GM18517 (cell line): ENCODE results near the gene DMD.
"Not testable (repeated sequence)": the region's sequence is repeated elsewhere in the genome, so short reads cannot be mapped to it uniquely, and the experiment has no call there.

ENCODE experiments used
- ATAC-seq: cut with Tn5 transposase; IDR thresholded peaks from one replicate; pipeline ENCODE4 v1.9.1; 2021; ENCODE audit warnings: mild to moderate bottlenecking, moderate library complexity; ENCODE audit not compliant: unreplicated experiment

Gene DMD

DNA sequence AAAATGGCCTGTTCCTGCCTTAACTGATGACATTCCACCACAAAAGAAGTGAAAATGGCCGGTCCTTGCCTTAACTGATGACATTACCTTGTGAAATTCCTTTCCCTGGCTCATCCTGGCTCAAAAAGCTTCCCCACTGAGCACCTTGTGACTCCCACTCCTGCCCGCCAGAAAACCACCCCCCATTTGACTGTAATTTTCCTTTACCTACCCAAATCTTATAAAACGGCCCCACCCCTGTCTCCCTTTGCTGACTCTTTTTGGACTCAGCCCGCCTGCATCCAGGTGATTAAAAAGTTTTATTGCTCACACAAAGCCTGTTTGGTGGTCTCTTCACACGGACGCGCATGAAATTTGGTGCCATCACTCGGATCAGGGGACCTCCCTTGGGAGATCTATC lies 1833.5 kb downstream of the DMD start:
- not testable (repeated sequence) for ATAC-seq

DNA sequence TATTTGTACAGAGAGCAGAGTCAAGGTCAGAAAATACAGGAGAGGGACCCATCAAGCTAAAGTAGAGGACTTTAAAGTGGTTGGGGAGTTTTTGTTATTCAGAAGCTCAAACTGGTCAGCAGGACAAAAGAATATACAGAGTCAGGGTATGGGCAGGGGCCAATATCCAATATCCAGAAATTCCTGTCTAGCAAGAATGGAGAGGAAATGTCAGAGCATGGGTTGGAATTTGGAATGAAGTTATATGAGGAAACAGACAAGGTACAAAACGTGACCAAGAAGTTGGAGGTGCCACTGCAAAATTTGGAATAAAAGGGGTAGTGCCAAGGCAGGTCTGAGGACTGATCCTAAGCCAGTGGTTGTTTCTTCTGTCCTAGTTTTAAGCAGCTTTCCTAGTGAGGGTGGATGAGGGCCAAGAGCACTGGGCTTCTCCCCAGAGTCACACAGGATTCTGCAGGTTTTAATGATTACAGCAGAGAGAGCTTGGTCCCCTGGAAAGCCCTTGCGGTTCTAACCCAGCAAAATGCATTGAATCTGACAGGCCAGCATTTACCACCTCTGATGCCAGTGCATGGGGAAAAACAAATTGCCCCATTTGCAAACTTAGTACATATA lies 1834.8 kb downstream of the DMD start:
- no peak for ATAC-seq

DNA sequence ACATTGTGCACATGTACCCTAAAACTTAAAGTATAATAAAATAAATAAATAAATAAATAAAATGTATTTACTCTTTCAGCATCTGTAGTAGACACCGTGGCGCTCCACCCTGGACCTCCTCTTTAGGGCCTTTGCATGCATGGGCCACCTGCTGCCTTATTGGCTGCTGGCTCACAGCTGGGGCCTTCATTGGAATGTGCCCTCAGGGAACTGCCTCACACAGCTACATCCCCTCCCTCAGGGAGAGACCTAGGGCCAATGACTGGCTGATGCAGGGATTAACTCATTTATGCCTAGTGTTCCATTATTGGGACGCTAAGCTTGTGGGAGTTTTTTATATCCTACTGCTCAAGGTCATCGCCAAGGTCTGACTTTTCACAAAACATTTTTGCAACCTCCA lies 1836.6 kb downstream of the DMD start:
- ATAC-seq = no peak

- no peak for ATAC-seq
Observed at GRCh38 chrX:31371956-31372355, 1839.4 kb downstream of the DMD start.

GRCh38 chrX:31367816-31368215 lies 1843.5 kb downstream of the DMD start:
- ATAC-seq = no peak

- no peak for ATAC-seq
Observed at GRCh38 chrX:31366041-31366440, 1845.3 kb downstream of the DMD start.

DNA sequence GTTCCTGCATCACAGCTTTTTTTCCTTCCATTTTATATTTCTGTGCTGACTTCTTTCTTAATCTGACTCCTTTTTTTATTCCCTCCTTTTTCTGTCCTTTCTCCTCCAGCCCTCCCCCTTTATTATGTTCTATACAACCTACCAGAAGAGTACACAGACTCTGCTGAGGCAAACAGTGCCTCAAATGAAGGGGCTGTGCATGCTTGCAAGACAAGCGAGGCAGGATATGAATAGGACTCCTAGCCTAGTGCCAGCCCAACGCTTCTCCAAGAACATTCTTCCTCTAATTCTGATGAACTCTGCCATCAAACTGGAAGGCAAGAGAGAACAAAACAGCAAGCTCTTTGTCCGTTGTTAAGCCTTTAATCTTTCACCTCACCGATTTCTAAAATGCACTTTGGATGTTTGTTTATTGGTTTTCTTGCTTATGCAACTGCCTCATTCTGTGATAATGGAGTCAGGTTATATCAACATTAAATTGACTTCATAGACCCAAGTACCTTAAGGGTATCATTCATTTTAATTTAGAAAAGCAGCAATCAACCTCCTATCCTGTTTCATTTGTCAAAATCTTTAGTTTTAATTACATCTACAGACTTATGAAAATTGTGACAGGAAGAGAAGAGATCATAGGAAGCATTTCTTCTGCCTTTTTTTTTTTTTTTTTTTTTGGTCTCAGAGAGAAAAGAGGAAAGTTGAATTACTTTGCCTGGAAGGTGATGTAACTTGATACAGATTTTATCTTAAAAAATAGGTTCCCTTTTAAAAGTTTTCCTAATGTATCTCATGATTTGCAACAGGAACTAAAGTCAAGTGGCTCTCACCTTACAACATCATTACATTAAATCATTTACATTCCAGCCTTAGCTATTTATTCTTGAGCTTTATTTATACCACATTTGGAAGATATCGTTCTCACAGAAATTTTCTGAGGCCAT lies 1854.8 kb downstream of the DMD start:
- ATAC-seq = no peak

DNA sequence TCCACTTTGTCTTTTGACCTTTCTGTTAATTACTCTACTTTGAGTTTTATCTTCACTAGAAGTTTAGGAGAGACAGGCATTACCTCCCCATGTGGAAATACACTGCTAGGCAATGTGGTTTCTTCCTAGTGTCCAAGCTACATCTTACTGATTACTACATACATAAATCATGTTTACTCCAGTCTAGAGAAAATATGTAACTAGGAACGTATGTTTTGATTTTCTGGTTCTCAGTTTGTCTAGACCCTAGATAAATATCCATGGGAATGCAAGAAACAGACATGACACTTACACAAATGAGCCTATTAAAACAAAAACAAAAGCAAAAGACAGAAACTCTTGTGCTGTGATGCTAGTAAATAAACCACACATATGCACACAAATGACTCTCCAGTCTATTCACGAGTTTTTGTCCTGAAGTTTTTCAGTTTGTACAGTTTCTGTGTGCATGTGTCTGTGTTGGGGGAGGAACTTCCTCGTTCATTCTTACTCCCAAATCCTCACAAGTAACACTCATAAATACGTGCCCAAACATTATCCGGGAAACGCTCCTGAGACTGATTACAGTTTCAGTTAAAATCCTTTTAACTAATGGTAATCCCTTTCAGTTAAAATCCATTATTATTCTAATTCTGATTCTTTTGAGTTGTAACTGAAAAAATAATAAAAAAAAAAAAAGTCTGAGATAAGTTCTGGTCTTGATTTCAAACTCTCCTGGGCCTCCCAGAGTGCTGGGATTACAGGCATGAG lies 1856.0 kb downstream of the DMD start:
- ATAC-seq = no peak

DNA sequence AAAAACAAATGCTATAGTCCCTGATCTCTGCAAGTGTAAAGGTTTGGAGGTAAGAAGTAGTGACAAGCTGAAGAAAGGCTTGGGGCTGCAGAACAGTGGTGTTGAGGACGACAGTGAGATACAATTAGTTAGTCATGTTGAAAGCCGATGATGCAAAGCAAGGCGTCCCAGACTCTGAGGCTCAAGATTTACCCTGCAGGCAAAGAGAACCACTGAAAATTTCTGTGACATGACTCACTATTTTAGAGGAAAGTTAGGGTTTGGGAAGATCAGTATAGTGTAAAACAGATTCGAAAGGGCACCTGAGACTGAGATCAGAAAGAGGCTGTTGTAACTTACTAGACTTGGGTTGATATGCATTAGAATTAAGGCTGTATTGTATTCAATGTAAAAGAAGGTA lies 1858.3 kb downstream of the DMD start:
- ATAC-seq = no peak

DNA sequence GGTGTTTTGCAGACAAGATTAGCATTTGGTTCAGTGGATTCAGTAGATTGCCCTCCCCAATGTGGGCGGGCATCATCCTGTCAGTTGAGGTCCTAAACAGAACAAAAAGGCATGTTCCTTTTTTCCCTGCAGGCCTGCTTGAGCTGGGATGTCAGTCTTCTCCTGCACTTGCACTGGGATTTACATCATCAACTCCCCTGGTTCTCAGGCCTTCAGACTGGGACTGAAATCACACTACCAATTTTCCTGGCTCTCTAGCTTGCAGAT lies 1860.6 kb downstream of the DMD start:
- no peak for ATAC-seq

- no peak for ATAC-seq
Observed at GRCh38 chrX:31349515-31349914, 1861.8 kb downstream of the DMD start.

- ATAC-seq = no peak
Observed at GRCh38 chrX:31340587-31340986, 1870.8 kb downstream of the DMD start.

DNA sequence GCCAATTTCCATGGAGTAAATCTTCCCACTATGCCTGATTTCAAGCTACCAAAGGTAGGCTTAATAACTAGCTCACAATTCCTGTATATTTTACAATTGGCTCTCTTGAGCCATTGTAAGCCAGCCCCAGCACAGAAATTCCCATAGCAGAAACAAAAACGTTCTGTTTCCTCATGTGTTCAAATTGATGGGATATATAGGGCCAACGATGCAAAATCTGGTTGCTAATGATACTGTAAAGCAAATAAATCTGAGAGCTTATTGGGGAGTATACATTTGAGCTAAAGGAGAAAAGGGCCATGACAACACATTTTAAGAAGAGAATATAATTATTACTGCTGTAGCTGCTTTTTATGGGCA lies 1872.4 kb downstream of the DMD start:
- no peak for ATAC-seq

GRCh38 chrX:31337332-31337731 lies 1874.0 kb downstream of the DMD start:
- ATAC-seq = no peak

DNA sequence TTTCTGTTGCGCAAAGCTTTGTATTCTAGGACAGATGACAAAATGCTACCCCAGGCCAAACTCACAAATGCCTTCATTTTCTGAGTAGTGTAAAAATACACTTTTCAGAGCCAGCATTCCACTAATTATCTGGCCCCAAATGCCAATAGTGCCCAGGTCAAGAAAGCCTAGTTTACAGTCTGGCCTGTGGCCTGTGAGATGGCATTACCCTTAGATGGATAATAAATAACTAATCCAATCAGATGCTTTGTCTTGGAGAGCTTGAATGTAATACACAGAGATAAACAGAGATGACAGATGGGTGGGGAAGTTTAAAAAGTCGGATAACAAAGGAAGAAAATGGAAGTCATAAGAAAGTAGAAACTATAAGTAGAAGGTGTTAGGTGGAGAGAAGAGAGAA lies 1874.9 kb downstream of the DMD start:
- ATAC-seq = no peak

GRCh38 chrX:31334997-31335396 lies 1876.4 kb downstream of the DMD start:
- no peak for ATAC-seq

GRCh38 chrX:31333165-31333831 lies 1878.1 kb downstream of the DMD start:
- ATAC-seq = no peak

DNA sequence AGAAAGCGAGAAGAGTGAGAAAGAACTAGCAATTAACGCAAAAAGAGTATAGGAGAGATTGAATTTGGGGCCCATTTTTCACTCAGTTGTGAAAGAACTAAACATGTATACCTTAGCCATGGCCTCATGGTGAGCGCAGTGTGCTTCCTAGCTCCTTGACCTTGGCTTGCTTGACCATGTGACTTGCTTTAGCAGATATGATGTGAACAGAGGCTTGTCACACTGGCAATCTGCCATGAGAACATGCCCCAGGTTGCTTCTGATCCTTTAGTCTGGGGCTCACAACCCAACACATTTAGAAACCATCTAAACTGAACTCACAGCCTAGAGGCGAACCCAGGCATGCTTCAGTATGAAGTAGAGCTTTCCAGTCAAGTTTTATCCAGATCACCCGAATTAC lies 1879.4 kb downstream of the DMD start:
- ATAC-seq = no peak

- no peak for ATAC-seq
Observed at GRCh38 chrX:31331015-31331414, 1880.3 kb downstream of the DMD start.

DNA sequence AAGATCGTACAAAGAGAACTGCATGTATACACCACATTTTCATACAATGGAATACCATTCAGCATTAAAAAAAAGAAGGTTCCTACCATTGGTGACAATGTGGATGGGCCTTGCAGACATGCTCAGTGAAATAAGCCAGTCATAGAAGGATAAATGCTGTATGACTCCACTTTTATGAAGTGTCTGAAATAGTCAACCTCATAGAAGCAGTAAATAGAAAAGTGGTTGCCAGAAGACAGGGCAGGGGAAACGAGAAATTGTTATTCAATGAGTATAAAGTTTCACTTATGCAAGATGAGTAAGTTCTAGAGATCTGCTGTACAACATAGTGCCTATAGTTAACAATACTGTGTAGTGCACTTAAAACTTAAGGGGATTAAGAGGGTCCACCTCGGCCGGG lies 1882.1 kb downstream of the DMD start:
- no peak for ATAC-seq

GRCh38 chrX:31323658-31324057 lies 1887.7 kb downstream of the DMD start:
- ATAC-seq = peak; percentile 94

- no peak for ATAC-seq
Observed at GRCh38 chrX:31320740-31321139, 1890.6 kb downstream of the DMD start.
